ENCODE results near the gene IRX4.

The IRX4 gene

DNA sequence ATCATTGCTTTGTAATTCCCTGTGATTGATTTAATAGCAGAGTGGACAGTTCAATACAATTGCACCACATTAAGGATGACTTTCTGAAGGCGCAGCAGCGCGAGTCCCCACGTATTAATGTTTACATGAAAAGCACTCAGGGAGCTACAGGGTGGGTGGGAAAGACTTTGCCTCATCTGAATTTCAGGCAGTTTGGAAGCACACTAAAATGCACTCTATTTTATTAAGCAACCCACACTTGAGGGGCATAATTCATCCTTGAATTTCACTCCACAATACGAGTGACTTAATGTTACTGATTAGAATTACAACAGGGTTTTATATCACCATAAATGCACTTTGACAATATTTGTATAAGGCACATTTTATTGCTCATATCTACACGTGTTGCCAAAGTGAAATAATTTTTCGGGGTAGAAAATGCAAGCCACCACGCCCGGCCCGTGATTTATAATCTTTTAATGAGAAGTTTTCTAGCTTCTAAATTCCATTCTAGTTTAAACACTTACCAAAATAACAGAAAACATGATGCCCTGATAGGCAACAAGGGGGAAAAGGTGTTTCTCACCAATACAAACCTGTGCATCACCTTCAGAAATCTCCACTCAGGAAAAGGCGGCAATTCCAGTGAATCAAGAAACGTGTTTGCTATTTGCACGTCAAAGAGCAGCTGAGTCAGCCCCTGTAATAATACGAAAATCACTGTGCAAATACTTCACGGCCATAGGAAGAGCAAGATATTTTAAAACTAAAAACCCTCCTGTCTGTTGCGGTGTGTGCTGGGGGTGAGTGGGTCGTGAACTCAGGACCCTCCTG lies 40.5 kb downstream of the IRX4 start:
- WGBS, 2 experiments (ENCODE audit: insufficient coverage in 2 of 2), result 85 to 89% methylated on average over 4 to 8 of the region's 17 CpGs
- no peaks in the 10 kb centered on the region for H3K9me3 ChIP-seq (ENCODE audit: control insufficient read depth, low read length)
- no peaks in the 10 kb centered on the region for H3K4me1 ChIP-seq (ENCODE audit: control insufficient read depth, insufficient read depth, low read length, poor library complexity, severe bottlenecking)
- no peak overlapping the region for H3K27ac ChIP-seq (ENCODE audit: low read depth, low read length, severe bottlenecking)
- no peaks in the 10 kb centered on the region for H3K36me3 ChIP-seq (ENCODE audit: control insufficient read depth, insufficient read depth, low read length)
- H3K4me3 ChIP-seq (ENCODE audit: extremely low read depth, insufficient read depth, low read length, poor library complexity, severe bottlenecking), result no peak overlapping the region

DNA sequence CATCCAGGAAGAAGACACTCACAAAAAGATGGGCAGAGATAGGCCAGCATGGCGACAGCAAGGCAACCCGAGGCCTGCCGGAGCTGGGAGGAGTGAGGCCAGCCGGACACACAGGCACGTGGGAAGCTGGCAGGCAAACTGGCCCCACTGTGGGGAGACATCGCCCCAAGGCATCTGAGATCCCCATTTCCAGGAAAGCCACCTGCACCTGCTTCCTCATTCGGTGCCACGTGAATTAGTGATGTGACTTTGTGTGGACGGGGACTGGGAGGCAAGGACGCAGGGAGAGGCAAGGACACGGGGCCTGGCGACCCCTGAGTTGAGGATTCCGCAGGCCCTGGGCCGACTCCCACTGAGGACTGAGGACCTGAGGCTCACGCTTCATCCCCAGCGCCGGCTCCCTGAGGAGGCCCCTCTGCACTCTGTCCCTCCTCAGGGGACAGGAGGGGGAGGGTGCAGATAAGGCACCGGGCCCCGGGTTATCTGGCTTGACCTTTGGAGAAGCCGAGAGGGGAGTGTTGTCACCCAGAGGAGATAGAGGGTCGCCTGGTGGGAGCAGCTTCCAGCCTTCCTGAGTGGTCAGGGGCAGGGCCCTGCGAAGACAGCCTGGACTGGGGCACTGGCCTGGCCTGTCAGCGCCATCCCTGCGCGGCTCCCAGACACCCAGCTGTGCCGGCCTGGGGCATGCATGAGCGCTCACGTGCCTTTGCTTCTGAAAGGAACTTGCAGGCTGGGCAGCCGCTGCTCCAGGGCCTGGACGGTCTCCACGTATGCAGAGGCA lies 41.8 kb downstream of the IRX4 start:
- 55 to 66% methylated on average over 25 to 29 of the region's 31 CpGs for WGBS, 2 experiments (ENCODE audit: insufficient coverage in 2 of 2)
- no peaks in the 10 kb centered on the region for H3K9me3 ChIP-seq (ENCODE audit: control insufficient read depth, low read length)
- no peaks in the 10 kb centered on the region for H3K4me1 ChIP-seq (ENCODE audit: control insufficient read depth, insufficient read depth, low read length, poor library complexity, severe bottlenecking)
- no peak overlapping the region for H3K4me3 ChIP-seq (ENCODE audit: extremely low read depth, insufficient read depth, low read length, poor library complexity, severe bottlenecking)
- H3K27ac ChIP-seq (ENCODE audit: low read depth, low read length, severe bottlenecking), result no peak overlapping the region
- H3K36me3 ChIP-seq (ENCODE audit: control insufficient read depth, insufficient read depth, low read length), result no peaks in the 10 kb centered on the region

DNA sequence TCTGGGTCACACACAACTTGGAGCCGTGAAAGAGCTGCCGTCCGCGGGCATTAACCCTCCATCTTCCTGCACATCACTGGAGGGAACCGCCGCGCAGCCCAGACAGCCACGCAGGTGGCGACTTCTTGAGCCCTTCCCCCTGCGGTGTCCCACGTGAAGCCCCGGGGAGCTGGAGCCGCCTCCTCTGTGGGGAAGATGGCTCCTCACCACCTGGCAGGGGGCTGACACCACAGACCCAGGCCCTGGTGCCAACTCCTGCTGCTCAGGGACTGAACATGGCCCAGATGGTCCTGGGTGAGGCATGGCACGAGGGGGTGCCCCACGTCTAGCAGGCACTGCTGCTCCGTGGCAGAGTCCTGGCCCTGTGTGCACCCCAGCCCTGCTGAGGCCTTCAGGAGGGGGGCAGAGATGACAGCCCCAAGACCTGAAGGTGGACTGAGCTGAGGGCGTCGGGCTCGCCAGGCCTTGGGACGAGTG lies 42.6 kb downstream of the IRX4 start:
- no peak overlapping the region for H3K4me3 ChIP-seq (ENCODE audit: extremely low read depth, insufficient read depth, low read length, poor library complexity, severe bottlenecking)
- no peaks in the 10 kb centered on the region for H3K36me3 ChIP-seq (ENCODE audit: control insufficient read depth, insufficient read depth, low read length)
- H3K4me1 ChIP-seq (ENCODE audit: control insufficient read depth, insufficient read depth, low read length, poor library complexity, severe bottlenecking), result no peaks in the 10 kb centered on the region
- 90 to 92% methylated on average over 20 of the region's 20 CpGs for WGBS, 2 experiments (ENCODE audit: insufficient coverage in 2 of 2)
- no peaks in the 10 kb centered on the region for H3K9me3 ChIP-seq (ENCODE audit: control insufficient read depth, low read length)
- no peak overlapping the region for H3K27ac ChIP-seq (ENCODE audit: low read depth, low read length, severe bottlenecking)

DNA sequence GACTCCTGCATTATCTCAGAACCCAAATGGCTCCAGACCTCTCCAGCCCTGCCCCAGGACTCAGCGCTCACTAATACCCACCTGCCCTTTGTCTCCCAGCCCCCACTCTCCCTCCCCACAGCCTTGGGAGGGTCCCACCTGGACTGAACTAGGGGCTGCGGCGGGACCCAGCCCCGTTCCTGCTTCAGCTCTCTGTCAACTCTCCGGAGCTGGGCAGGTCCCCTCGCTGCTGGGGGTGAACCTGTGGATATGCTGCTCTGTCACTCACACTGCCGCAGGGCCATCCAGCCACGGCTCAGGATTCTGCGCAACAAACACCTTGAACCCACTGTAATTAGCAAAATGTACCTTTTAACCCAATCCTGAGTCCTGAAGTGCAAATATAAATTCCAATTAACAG lies 44.7 kb downstream of the IRX4 start:
- Histone ChIP-seq H3K36me3 (ENCODE audit: control insufficient read depth, insufficient read depth, low read length) (no peaks in the 10 kb centered on the region), H3K4me3 (ENCODE audit: extremely low read depth, insufficient read depth, low read length, poor library complexity, severe bottlenecking) (no peak overlapping the region), H3K9me3 (ENCODE audit: control insufficient read depth, low read length) (no peaks in the 10 kb centered on the region), H3K27ac (ENCODE audit: low read depth, low read length, severe bottlenecking) (no peak overlapping the region), H3K4me1 (ENCODE audit: control insufficient read depth, insufficient read depth, low read length, poor library complexity, severe bottlenecking) (no peaks in the 10 kb centered on the region)
- WGBS, 2 experiments (ENCODE audit: insufficient coverage in 2 of 2), result 78 to 79% methylated on average over 8 of the region's 9 CpGs

DNA sequence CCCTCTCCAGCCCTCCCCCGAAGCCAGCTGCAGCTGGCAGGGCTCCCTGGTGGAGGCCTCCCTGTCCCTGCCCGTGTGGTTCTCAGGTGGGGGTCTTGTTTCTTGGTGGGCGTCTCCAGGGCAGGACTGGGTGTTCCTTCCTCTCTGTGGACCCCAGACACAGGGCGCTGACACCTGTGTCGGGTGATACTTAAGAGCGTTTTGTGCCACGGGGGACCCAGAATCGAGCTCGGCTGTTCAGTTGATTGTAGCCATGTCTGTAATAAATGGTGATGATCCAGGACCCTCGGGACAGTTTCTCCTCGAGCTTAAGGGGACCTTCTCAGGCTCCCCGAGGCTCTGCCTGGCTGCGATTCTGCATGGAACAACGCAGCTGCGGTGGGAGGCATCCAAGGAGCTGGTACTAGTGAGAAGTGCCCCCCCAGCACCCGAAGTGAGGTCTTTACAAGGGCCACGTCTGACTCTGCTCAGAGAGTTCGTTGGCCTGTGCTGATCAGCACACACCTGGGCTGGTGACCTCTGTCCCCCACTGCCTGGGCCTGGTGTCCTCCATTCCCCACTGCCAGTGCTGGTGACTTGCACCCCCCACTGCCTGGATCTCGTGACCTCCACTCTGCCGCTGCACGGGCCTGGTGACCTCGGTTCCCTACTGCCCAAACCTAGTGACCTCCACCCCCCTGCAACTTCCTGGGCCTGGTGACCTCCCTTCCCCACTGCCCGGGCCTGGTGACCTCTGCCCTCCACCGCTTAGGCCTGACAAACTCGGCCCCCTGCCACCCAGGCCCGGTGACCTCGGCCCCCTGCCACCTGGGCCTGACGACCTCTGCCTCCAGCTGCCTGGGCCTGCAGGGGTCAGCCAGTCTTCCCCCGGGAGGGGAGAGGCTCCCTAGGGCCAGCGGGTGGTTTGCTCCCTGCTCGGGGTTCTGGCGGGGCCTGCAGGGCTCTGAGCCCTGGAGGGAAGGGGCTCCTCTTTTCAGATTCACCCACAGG lies 45.5 kb downstream of the IRX4 start:
- Histone ChIP-seq H3K36me3 (ENCODE audit: control insufficient read depth, insufficient read depth, low read length) (no peaks in the 10 kb centered on the region), H3K9me3 (ENCODE audit: control insufficient read depth, low read length) (no peaks in the 10 kb centered on the region), H3K27ac (ENCODE audit: low read depth, low read length, severe bottlenecking) (no peak overlapping the region), H3K4me1 (ENCODE audit: control insufficient read depth, insufficient read depth, low read length, poor library complexity, severe bottlenecking) (no peaks in the 10 kb centered on the region), H3K4me3 (ENCODE audit: extremely low read depth, insufficient read depth, low read length, poor library complexity, severe bottlenecking) (no peak overlapping the region)
- WGBS, 2 experiments (ENCODE audit: insufficient coverage in 2 of 2), result 87 to 89% methylated on average over 27 to 28 of the region's 32 CpGs

DNA sequence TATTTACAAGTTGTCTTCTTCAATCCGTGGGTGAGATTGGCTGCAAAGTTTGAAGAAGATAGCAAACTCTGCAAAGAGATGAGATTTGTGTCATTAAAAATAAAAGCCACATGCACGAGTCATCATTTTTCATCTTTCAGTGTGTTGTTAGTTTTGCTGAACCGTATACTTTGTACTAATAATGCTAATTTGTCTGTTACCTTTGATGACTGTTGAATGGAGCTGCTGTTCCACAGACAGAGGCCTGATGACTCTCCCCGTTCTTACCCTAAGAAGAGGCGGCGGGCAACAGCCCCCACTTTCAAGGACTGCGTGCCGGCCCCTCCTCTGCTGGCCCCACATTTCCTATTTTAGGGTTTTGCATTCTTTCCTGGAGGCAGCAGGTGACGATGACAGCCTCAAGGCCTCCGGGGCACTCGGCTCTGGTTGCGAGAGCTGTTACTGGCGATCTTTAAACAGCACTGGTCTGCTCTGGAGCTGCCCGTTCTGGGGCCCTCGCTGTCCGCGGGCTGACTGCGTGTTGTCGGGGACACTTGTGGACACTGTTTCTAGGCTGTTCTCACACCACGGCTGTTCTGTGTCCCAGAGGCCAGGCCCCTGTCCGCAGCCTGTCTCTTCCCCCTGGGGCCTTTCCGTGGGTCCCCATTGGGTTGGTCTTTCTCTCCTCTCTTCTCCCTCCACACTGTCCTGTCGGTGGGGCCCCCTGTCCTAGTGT lies 46.4 kb downstream of the IRX4 start:
- Histone ChIP-seq H3K9me3 (ENCODE audit: control insufficient read depth, low read length) (no peaks in the 10 kb centered on the region), H3K27ac (ENCODE audit: low read depth, low read length, severe bottlenecking) (no peak overlapping the region), H3K36me3 (ENCODE audit: control insufficient read depth, insufficient read depth, low read length) (no peaks in the 10 kb centered on the region), H3K4me3 (ENCODE audit: extremely low read depth, insufficient read depth, low read length, poor library complexity, severe bottlenecking) (no peak overlapping the region), H3K4me1 (ENCODE audit: control insufficient read depth, insufficient read depth, low read length, poor library complexity, severe bottlenecking) (peaks cover 6% of the 10 kb centered on the region)
- WGBS, 2 experiments (ENCODE audit: insufficient coverage in 2 of 2), result 79 to 80% methylated on average over 20 to 22 of the region's 23 CpGs

DNA sequence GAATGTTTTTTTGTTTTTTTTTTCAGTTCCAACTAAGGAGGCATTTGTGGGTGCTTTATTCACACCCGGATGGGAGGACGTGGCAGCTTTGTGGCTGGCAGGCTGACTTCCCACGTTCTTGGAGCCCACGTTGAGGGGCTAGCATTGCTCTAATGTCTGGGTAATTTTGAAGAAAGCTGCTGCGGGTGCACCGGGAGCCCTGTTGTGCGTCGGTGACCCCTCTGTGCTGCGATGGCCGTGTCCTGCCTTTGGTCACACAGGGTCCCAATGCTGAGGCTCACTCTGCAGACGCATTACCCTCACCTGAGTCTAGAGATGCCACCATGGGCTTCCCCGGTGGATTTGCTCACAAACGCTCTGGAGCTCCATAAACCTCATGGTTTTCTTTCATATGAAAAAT lies 47.3 kb downstream of the IRX4 start:
- WGBS, 2 experiments (ENCODE audit: insufficient coverage in 2 of 2), result 92 to 95% methylated on average over 10 of the region's 13 CpGs
- H3K4me1 ChIP-seq (ENCODE audit: control insufficient read depth, insufficient read depth, low read length, poor library complexity, severe bottlenecking), result peaks cover 9% of the 10 kb centered on the region
- H3K36me3 ChIP-seq (ENCODE audit: control insufficient read depth, insufficient read depth, low read length), result no peaks in the 10 kb centered on the region
- no peak overlapping the region for H3K27ac ChIP-seq (ENCODE audit: low read depth, low read length, severe bottlenecking)
- H3K4me3 ChIP-seq (ENCODE audit: extremely low read depth, insufficient read depth, low read length, poor library complexity, severe bottlenecking), result no peak overlapping the region
- no peaks in the 10 kb centered on the region for H3K9me3 ChIP-seq (ENCODE audit: control insufficient read depth, low read length)

DNA sequence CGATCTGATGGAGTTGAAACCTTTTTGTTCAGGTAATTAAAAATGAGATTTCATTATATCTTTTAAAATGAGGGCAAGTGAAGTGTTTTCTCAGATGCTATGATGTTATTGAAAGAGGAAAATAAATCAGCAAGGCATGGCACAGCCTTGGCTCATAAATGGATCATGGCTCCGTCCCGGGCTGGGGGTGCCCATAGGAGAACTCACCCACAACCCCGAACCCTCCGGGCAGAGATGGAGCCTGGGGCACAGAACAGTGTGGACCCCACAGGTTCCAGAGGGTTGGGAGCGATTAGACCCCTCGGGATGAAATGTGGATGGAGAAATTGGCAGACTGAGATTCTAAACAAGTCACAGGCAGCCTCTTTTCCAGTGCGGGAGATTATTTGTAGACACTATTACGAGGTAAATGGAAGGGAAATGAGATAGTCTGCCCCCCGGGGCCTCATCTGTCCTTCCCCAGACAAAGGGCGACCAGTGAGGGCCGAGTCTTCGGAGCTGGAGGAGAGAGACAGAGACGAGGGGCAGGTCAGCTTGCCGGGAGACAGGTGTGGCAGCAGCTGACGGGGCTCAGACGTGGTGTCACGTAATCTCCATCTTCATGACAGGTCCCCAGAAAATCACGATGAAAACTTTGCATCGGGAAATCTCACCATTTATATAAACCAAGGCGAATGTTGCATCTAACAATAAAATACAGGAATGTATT lies 47.9 kb downstream of the IRX4 start:
- H3K4me3 ChIP-seq (ENCODE audit: extremely low read depth, insufficient read depth, low read length, poor library complexity, severe bottlenecking), result no peak overlapping the region
- peaks cover 9% of the 10 kb centered on the region for H3K4me1 ChIP-seq (ENCODE audit: control insufficient read depth, insufficient read depth, low read length, poor library complexity, severe bottlenecking)
- no peaks in the 10 kb centered on the region for H3K9me3 ChIP-seq (ENCODE audit: control insufficient read depth, low read length)
- no peak overlapping the region for H3K27ac ChIP-seq (ENCODE audit: low read depth, low read length, severe bottlenecking)
- 71 to 75% methylated on average over 13 to 16 of the region's 21 CpGs for WGBS, 2 experiments (ENCODE audit: insufficient coverage in 2 of 2)
- H3K36me3 ChIP-seq (ENCODE audit: control insufficient read depth, insufficient read depth, low read length), result no peaks in the 10 kb centered on the region

DNA sequence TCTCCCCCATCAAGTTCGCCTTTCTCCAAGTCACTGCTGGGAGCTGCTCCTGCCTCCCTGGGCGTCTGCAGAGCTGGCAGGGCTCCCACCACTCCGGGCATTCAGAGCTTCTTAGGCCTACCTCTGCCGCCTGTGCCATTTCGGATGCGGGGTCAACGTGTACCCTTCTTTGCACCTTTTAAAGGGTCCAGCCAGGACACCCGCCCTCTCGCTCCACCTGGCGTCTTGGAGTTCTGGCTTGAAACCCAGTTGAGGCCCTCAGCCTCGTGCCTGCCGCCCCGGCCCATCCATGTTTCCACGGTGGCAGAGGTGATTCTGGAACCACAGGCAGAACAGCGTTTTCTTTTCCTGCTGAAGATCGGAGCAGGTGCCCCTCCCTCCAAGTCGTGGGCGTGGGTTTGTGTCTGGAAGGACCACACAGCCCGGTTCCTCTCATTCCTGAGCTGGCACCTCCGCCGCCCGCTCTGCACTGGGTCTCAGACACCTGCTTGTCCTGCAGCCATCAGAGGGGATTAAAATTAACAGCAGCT lies 48.6 kb downstream of the IRX4 start:
- Histone ChIP-seq H3K4me3 (ENCODE audit: extremely low read depth, insufficient read depth, low read length, poor library complexity, severe bottlenecking) (no peak overlapping the region), H3K27ac (ENCODE audit: low read depth, low read length, severe bottlenecking) (no peak overlapping the region), H3K36me3 (ENCODE audit: control insufficient read depth, insufficient read depth, low read length) (no peaks in the 10 kb centered on the region), H3K4me1 (ENCODE audit: control insufficient read depth, insufficient read depth, low read length, poor library complexity, severe bottlenecking) (peaks cover 9% of the 10 kb centered on the region), H3K9me3 (ENCODE audit: control insufficient read depth, low read length) (no peaks in the 10 kb centered on the region)
- WGBS, 2 experiments (ENCODE audit: insufficient coverage in 2 of 2), result 81 to 84% methylated on average over 19 to 22 of the region's 22 CpGs
